Measurements from ENCODE around the gene HOXA5.

GRCh38 chr7:27162561-27163287 is 19.2 kb upstream of the HOXA5 start:
- TF ChIP-seq, protein P1, sequence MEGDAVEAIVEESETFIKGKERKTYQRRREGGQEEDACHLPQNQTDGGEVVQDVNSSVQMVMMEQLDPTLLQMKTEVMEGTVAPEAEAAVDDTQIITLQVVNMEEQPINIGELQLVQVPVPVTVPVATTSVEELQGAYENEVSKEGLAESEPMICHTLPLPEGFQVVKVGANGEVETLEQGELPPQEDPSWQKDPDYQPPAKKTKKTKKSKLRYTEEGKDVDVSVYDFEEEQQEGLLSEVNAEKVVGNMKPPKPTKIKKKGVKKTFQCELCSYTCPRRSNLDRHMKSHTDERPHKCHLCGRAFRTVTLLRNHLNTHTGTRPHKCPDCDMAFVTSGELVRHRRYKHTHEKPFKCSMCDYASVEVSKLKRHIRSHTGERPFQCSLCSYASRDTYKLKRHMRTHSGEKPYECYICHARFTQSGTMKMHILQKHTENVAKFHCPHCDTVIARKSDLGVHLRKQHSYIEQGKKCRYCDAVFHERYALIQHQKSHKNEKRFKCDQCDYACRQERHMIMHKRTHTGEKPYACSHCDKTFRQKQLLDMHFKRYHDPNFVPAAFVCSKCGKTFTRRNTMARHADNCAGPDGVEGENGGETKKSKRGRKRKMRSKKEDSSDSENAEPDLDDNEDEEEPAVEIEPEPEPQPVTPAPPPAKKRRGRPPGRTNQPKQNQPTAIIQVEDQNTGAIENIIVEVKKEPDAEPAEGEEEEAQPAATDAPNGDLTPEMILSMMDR (IDR thresholded peaks at IDR 0.05), result no peak
- no peak for TF ChIP-seq POLR2A (IDR thresholded peaks at IDR 0.05)
- no peak for TF ChIP-seq POLR2AphosphoS5 (IDR thresholded peaks at IDR 0.05)
- TF ChIP-seq EP300 (IDR thresholded peaks at IDR 0.05), result no peak
